ENCODE measurements around the gene KIF1A.

KIF1A gene

DNA sequence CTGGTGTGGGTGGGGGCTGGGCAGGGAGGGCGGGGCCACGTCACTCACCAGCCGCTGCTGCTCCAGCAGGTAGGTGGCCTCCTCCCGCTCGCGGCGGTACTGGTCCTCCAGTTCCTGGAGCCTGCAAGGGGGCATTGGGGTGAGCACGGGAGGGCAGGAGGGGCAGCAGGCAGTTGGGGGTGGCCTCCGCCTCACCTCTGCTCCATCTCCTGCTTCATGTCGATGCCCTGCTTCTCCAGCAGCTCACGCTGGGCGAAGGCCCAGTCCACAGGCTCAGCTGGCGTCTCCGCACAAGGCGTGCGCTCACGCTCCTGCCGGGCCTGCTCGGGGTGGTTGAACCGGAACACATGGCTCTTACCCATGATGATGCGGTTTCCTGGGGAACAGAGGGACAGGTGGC, 57.0 kb downstream of the KIF1A start:
- no peak for FAIRE-seq

DNA sequence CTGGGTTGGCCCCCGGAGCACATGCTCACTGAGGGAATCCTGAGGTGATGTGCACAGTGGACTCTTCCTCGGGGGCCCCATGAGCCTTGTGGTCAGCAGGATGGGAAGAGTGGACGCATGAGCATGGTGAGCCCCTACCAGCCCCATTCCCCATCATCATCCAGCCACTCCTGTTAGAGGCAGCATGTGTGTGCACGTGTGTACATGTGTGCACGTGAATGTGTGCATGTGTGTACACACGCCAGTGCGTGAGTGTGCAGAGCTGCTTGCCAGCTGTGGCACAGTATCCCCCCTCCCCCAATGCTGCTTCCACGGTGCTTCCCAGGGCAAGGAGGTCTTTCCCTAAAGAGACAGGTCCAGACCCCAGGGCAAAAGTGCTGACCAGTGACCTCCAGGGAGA, 57.8 kb downstream of the KIF1A start:
- no peak for FAIRE-seq

DNA sequence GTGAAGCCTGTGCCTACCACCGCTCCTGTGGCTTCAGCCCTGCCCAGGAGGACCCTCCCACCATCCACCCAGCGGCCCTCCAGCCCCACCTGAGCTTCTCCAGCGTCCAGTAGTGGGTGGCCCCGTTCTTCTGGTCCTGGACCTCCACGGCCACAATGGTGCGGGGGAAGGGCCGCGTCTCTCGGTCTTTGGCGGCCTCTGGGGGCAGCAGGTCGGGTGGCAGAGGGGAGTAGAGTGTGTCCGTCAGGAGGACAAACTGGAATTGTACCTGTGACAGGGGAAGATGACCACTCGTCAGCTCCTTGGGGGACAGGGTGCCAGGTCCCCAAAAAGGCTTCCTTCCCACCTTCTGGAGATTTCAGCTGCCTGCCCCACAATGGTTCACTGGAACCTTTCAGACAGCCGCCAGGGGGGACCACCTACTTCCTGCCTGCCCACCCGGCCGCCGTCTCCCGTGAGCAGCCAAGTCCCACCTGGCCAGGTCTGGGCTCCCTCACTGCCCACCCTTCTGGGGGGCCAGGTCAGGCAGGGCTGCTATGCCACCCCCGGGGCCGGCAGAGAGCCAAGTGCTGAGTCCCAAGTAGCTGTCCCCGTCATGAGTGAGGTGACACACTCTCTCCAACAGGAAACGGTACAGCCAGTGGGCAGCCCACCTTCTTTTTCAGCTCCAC, 59.3 kb downstream of the KIF1A start:
- FAIRE-seq: no peak

DNA sequence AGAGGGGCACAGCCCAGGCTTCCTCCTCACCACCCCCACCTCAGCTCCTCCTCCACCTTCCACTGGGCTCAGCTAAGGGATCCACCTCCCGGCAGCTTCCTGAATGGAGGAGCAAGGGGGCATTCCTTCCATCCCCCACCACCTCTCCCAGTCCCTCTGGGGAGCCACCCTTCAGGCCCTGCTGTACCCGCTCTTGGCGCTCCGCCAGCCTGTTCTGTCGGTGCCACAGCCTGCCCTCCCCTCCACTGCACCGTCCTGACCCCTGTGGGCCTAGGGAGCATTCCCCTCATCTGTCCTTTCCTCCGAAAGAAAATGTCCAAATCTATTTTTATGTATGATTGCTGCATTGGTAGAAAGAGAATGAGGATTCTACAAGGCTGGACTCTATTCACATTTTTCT, 59.9 kb downstream of the KIF1A start:
- FAIRE-seq: no peak

DNA sequence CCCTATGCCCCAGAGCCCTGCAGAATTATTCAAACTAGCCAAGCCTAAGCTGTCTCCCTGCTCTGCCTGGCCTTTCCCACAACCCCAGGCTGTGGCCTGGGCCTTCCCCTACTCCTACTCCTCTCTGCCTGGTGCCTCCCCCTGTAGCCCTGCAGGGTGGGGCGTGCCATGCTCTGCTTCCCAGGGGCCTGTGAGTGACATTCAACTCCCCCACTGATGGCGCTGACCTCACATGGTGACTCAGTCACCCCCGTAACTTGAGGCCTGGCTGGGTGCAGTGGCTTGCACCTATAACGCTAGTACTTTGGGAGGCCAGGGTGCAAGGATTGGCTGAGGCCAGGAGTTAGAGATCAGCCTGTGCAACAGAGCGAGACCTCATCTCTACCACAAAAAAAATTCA, 60.6 kb downstream of the KIF1A start:
- no peak for FAIRE-seq

- FAIRE-seq: no peak
Observed at GRCh38 chr2:240757086-240757614, 62.9 kb downstream of the KIF1A start.

- FAIRE-seq: no peak
Observed at GRCh38 chr2:240752209-240752608, 67.8 kb downstream of the KIF1A start.

GRCh38 chr2:240750409-240750808, 69.6 kb downstream of the KIF1A start:
- FAIRE-seq: no peak

GRCh38 chr2:240749516-240749915, 70.5 kb downstream of the KIF1A start:
- no peak for FAIRE-seq

DNA sequence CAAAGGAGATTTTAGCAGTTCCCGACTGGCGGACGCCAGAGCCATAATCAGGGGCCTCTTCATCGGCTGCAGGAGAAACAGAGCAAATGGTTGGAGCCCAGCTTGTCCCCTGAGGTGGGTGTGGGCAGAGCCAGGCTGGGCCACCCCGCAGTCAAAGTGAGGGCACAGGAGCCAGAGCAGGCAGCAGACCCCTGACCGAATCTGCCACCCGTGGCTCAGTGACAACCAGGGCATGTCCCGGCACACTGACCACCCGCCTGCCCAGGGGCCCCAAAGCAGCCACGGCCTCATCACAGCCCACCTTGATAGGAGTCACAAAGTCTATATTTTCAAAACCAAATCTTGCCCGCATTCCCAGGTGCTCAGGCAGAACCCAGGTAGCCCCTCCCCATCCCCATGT, 72.8 kb downstream of the KIF1A start:
- FAIRE-seq: no peak

DNA sequence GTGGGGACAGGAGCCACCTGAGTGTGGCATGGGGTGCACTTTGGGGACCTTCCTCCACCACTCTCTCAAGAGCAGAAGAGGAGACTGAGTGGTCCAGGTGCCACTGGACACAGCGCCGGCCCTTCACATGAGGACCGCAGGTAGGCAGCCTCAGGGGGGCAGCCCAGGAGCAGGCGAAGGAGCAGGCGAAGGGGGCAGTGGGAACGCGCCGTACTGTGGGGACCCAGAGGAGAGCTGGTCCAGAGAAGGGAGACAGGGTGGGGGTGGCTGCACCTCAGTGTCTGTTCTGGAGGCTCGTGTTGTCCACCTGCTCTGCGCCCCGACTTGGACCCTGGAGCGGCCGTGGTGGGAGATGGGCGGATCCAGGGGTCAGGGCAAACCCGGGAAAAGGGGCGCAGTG, 73.3 kb downstream of the KIF1A start:
- FAIRE-seq: no peak

GRCh38 chr2:240745962-240746361, 74.1 kb downstream of the KIF1A start:
- no peak for FAIRE-seq

- no peak for FAIRE-seq
Observed at GRCh38 chr2:240745456-240745855, 74.6 kb downstream of the KIF1A start.

DNA sequence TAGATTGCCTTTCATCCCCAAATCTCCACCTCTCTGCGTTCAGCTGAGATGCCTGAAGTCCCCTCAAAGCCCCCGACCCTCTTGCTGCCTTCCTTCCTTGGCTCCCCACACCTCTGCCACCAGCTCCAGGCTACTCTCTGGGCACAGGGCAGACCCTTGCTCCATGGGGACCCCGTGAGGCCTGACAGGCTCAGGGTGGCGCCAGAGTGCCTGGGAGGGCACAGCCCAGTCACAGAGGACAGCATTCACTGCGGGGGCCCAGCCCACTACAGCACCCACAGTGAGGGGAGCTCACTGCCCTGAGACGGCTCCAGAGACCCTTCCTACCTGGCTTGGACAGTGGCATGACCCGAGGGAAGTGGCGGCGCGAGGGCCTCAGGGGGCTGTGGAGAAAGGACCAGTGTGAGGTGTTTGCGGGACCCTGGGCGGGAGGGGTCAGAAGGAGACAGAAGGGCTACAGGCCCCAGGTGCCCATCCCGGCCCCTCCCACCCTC, 77.4 kb downstream of the KIF1A start:
- no peak for FAIRE-seq

DNA sequence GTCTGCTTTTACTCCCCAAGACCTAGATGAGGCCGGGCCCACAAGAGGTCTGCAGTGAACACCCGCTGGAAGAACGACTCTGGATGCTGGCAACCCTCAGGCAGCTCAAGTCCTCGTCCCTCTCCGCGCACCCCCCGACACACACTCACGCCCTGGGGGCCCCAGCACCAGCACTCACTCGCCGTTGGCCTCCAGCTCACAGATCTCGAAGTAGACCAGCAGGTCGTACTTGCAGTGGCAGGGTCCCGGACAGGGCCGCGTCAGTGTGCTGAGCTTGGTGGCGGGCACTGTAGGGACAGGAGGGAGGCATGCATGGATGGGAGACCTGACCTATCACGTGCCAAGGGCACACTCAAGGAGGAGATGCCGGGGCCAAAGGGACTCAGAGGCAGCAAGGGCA, 78.9 kb downstream of the KIF1A start:
- FAIRE-seq: no peak

DNA sequence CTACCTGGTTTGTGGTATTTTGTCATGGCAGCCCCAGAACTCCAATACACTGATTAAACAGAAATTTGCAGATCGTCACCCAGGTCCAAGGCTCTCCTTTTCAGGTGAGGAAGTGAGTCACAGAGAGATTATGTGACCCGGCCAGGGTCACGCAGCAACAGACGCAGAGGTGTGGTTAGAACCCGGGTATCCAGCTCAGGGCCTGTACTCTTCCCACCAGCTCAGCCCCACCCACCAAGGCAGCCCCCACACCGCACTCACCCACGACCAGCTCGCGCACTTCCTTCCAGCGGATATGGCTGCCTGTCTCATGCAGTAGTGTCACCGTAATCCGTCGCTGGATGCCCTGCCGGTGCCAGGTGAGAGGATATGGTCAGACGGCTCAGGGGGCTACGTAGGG, 80.2 kb downstream of the KIF1A start:
- FAIRE-seq: no peak

GRCh38 chr2:240737958-240738357, 82.1 kb downstream of the KIF1A start:
- FAIRE-seq: no peak

GRCh38 chr2:240737512-240737911, 82.5 kb downstream of the KIF1A start:
- no peak for FAIRE-seq

DNA sequence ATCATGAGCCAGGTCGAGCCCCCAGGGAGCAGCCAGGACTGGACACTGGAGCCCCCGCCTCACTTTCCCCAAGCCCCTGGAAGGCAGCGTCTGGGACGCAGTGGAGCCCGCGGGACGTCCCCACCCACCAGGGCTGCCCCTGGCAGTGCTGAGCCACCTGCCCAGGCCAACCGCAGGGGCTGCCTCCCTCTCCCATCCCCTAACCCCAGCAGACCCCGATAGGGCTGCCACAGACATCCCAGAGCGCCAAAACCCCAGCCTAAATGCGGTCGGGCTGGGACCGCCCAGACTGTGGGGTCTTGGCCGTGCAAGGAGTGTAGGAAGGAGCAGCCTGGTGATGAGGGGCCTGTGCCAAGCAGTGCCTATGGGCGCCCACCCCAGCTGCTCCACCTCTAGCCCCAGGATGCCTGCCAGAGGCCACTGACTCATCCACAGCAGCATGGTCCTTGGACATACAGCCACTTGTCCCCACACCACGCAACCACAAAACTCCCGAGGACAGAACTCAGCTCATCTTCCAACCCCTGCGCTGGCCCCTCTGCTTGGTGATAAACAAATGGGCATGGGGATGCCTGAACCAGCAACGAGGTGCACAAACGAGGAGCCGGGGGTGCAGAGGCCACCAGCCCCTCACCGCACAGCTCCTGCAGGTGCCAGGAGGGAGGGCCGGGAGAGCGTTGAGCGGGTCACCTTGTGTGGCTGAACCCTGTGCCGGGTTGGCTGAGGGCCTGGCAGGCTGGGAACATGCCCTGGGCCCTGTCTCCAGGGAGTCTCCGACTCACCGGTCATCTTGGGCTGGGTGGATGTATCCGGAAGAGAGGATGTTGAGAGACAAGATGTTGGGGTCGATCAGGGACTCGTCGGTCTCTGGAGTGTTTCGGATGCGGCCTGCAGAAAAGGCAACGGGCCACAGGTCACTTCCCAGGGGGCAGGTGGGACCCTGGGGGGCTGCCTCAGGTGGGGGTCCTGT, 83.5 kb downstream of the KIF1A start:
- FAIRE-seq: no peak

DNA sequence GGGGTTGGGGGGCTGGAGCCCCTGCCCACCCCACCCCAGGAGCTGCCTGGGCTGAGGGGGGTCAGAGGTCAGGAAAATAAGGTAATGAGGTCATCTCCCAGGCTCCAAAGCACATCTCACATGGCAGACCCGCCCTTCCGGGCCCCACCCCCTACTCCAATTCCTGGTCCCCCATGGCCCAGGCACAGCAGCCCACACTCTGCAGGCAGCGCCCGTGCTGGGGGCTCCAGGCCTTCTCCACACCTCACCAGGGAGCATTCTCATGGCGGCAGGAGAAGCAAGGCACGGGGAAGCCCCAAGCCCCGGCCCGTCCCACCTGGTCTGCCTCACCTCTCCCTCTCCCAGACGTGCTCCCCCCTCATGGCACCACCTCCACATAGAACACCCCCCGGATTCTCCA, 84.5 kb downstream of the KIF1A start:
- FAIRE-seq: no peak

- FAIRE-seq: no peak
Observed at GRCh38 chr2:240734756-240735155, 85.3 kb downstream of the KIF1A start.

GRCh38 chr2:240733803-240734495, 86.1 kb downstream of the KIF1A start:
- no peak for FAIRE-seq
